IMR-90 (cell line): ENCODE data around the gene MICAL1. TPM values are rescaled to one million over a fixed set of nuclear protein-coding genes. Genes with fewer than 3 reads are reported as not detected.

Experiments
- ATAC-seq: fragments of 200-7000 bp; cut with Tn5 transposase; 2 replicates; pipeline ENCODE4 v1.9.1; 2020; ENCODE audit warnings: low read depth, mild to moderate bottlenecking, moderate library complexity
- BruUV-seq: library from RNA; stranded (reverse); fragments of 400-500 nt; replicated peaks from 2 replicates; lab custom pipeline; 2021; lab: Mats Ljungman, UMichigan
- CTCF ChIA-PET: fragments of 300-600 bp; formaldehyde crosslinking; extraction: SDS; loops from one replicate; lab custom pipeline; 2021; ENCODE audit warnings: antibody characterized with exemption; lab: Yijun Ruan, JAX
- POLR2A ChIA-PET: fragments of 300-600 bp; sonication (Branson Sonifier 250); formaldehyde crosslinking; loops from one replicate; lab custom pipeline; 2022; ENCODE audit warnings: antibody characterized with exemption; ENCODE audit not compliant: unreplicated experiment; lab: Charles Lee
- DNase-seq: peaks from one replicate; pipeline ENCODE4 v3.0.0; 2013
- H2AFZ ChIP-seq: replicated peaks from 2 replicates; pipeline ENCODE3; 2013; ENCODE audit warnings: low read length, mild to moderate bottlenecking; ENCODE audit not compliant: poor library complexity
- H2AK5ac ChIP-seq: 2 replicates; pipeline ENCODE4 v1.6.1; 2013; ENCODE audit warnings: low read depth, low read length, inconsistent platforms
- H2AK9ac ChIP-seq: replicated peaks from 2 replicates; pipeline ENCODE3; 2013; ENCODE audit warnings: mild to moderate bottlenecking, low read depth, low read length, moderate library complexity; ENCODE audit not compliant: poor library complexity
- H2BK120ac ChIP-seq: 2 replicates; pipeline ENCODE4 v1.6.1; 2013; ENCODE audit warnings: low read depth, low read length, inconsistent platforms
- H2BK15ac ChIP-seq: 3 replicates; pipeline ENCODE4 v1.6.1; 2013; ENCODE audit warnings: low read depth, low read length, inconsistent platforms
- H2BK20ac ChIP-seq: 2 replicates; pipeline ENCODE4 v1.6.1; 2013; ENCODE audit warnings: low read depth, mild to moderate bottlenecking, inconsistent platforms, low read length, moderate library complexity
- H2BK5ac ChIP-seq: 2 replicates; pipeline ENCODE4 v1.6.1; 2013; ENCODE audit warnings: mild to moderate bottlenecking, low read depth, low read length, inconsistent platforms; ENCODE audit not compliant: poor library complexity, severe bottlenecking
- H3K14ac ChIP-seq: replicated peaks from 2 replicates; pipeline ENCODE4 v1.6.1; 2013; ENCODE audit warnings: low read depth, low read length, inconsistent platforms
- H3K18ac ChIP-seq: 2 replicates; pipeline ENCODE4 v1.6.1; 2013; ENCODE audit warnings: low read depth, low read length, control low read depth
- H3K23ac ChIP-seq: 2 replicates; pipeline ENCODE4 v1.6.1; 2013; ENCODE audit warnings: low read depth, low read length, inconsistent platforms
- H3K27ac ChIP-seq: 2 replicates; pipeline ENCODE4 v1.5.1; 2013; ENCODE audit warnings: mild to moderate bottlenecking, control low read depth, low read length; ENCODE audit not compliant: insufficient read depth
- H3K27me3 ChIP-seq: 2 replicates; pipeline ENCODE4 v1.6.1; 2013; ENCODE audit warnings: low read length; ENCODE audit not compliant: control insufficient read depth, insufficient read depth
- H3K36me3 ChIP-seq: 2 replicates; pipeline ENCODE4 v1.6.1; 2013; ENCODE audit warnings: low read length, mixed read lengths; ENCODE audit not compliant: control insufficient read depth, insufficient read depth
- H3K4ac ChIP-seq: 2 replicates; pipeline ENCODE4 v1.6.1; 2013; ENCODE audit warnings: low read depth, low read length, inconsistent platforms
- H3K4me1 ChIP-seq: 2 replicates; pipeline ENCODE4 v1.6.1; 2013; ENCODE audit warnings: low read length, mixed read lengths; ENCODE audit not compliant: control insufficient read depth, insufficient read depth
- H3K4me2 ChIP-seq: 2 replicates; pipeline ENCODE4 v1.6.1; 2013; ENCODE audit warnings: low read depth, mild to moderate bottlenecking, control low read depth, low read length, moderate library complexity
- H3K4me3 ChIP-seq: 2 replicates; pipeline ENCODE4 v1.5.1; 2013; ENCODE audit warnings: low read depth, mild to moderate bottlenecking, control low read depth, low read length, moderate library complexity; ENCODE audit not compliant: insufficient read depth
- H3K56ac ChIP-seq: 2 replicates; pipeline ENCODE4 v1.6.1; 2013; ENCODE audit warnings: low read length, inconsistent platforms; ENCODE audit not compliant: insufficient read depth; ENCODE audit errors: extremely low read depth
- H3K79me1 ChIP-seq, 2 experiments: 2 replicates each; pipeline ENCODE4 v1.6.1; 2013; ENCODE audit warnings: low read length in 2 of 2, inconsistent platforms in 1 of 2, low read depth in 1 of 2
- H3K9ac ChIP-seq: 2 replicates; pipeline ENCODE4 v1.6.1; 2013; ENCODE audit warnings: low read depth, low read length, control low read depth
- H3K9me1 ChIP-seq: 2 replicates; pipeline ENCODE4 v1.6.1; 2013; ENCODE audit warnings: low read length, inconsistent platforms; ENCODE audit not compliant: insufficient read depth
- H3K9me3 ChIP-seq: 2 replicates; pipeline ENCODE4 v1.6.1; 2013; ENCODE audit warnings: low read length; ENCODE audit not compliant: control insufficient read depth, insufficient read depth
- H4K20me1 ChIP-seq: 2 replicates; pipeline ENCODE4 v1.6.1; 2013; ENCODE audit warnings: low read length, inconsistent platforms; ENCODE audit not compliant: insufficient read depth
- H4K5ac ChIP-seq: 2 replicates; pipeline ENCODE4 v1.6.1; 2013; ENCODE audit warnings: mild to moderate bottlenecking, low read depth, low read length, control low read depth
- H4K8ac ChIP-seq, 2 experiments: 2 replicates each; pipeline ENCODE4 v1.6.1; 2013; ENCODE audit warnings: low read depth in 2 of 2, low read length in 2 of 2, control low read depth in 1 of 2, inconsistent platforms in 1 of 2
- H4K91ac ChIP-seq: 2 replicates; pipeline ENCODE4 v1.6.1; 2013; ENCODE audit warnings: low read depth, low read length, inconsistent platforms; ENCODE audit not compliant: insufficient read depth
- BHLHE40 ChIP-seq: fragments of 150-350 bp; IDR thresholded peaks from 2 replicates; pipeline ENCODE4 v1.6.1; 2016; ENCODE audit warnings: mild to moderate bottlenecking, low read depth, low read length
- CHD1 ChIP-seq: IDR thresholded peaks from 2 replicates; pipeline ENCODE4 v1.6.1; 2012; ENCODE audit warnings: low read depth, low read length, improper control_type of control experiment
- CTCF ChIP-seq: conservative IDR thresholded peaks from 2 replicates; pipeline ENCODE4 v1.5.1; 2012; ENCODE audit warnings: mild to moderate bottlenecking, low read depth, low read length, improper control_type of control experiment
- ELK1 ChIP-seq: fragments of 150-350 bp; IDR thresholded peaks from 2 replicates; pipeline ENCODE4 v1.6.1; 2016; ENCODE audit warnings: low read depth, mild to moderate bottlenecking, low read length, moderate library complexity, borderline replicate concordance
- FOS ChIP-seq: fragments of 150-350 bp; IDR thresholded peaks from 2 replicates; pipeline ENCODE4 v1.6.1; 2016; ENCODE audit warnings: low read depth, low read length
- MAFK ChIP-seq: IDR thresholded peaks from 2 replicates; pipeline ENCODE4 v1.6.1; 2012; ENCODE audit warnings: low read depth, low read length, improper control_type of control experiment
- MXI1 ChIP-seq: IDR thresholded peaks from 2 replicates; pipeline ENCODE4 v1.6.1; 2012; ENCODE audit warnings: low read depth, mild to moderate bottlenecking, low read length, moderate library complexity, borderline replicate concordance
- NFE2L2 ChIP-seq: fragments of 150-350 bp; IDR thresholded peaks from 2 replicates; pipeline ENCODE4 v1.6.1; 2016; ENCODE audit warnings: low read depth, mild to moderate bottlenecking, low read length
- RAD21 ChIP-seq: IDR thresholded peaks from 2 replicates; pipeline ENCODE4 v1.6.1; 2012; ENCODE audit warnings: low read length, improper control_type of control experiment
- RCOR1 ChIP-seq: IDR thresholded peaks from 2 replicates; pipeline ENCODE4 v1.6.1; 2012; ENCODE audit warnings: mild to moderate bottlenecking, low read length, improper control_type of control experiment; ENCODE audit not compliant: insufficient replicate concordance
- RFX5 ChIP-seq: IDR thresholded peaks from 2 replicates; pipeline ENCODE4 v1.8.0; 2012; ENCODE audit warnings: low read depth, mild to moderate bottlenecking, low read length, moderate library complexity
- SMC3 ChIP-seq: fragments of 150-350 bp; IDR thresholded peaks from 2 replicates; pipeline ENCODE4 v1.6.1; 2016; ENCODE audit warnings: low read depth, mild to moderate bottlenecking, antibody characterized with exemption, low read length, moderate library complexity
- WGBS, 2 experiments: methylation state at CpG; one replicate each; pipeline versions ENCODE4 v1.1.5 to v1.1.7; 2013; ENCODE audit warnings: missing lambda C conversion rate in 2 of 2; ENCODE audit not compliant: insufficient read length in 1 of 2; ENCODE audit errors: extremely low coverage in 2 of 2; 5-methylcytosine and 5-hydroxymethylcytosine counted together
- dilution Hi-C: fragments of 300-500 bp; cut with HindIII; formaldehyde crosslinking; loops from one replicate; pipeline ENCODE4 v1.14.3; 2018; ENCODE audit warnings: low sequenced_read_pairs; ENCODE audit not compliant: unreplicated experiment
- in situ Hi-C: fragments of 300-500 bp; cut with MboI; formaldehyde crosslinking; loops from 3 replicates; pipeline ENCODE4 v1.14.3; 2019; ENCODE audit warnings: low sequenced_read_pairs, inconsistent platforms, mixed read lengths
- intact Hi-C: fragments of 100-400 bp; cut with micrococcal nuclease; formaldehyde crosslinking; loops from 2 replicates; pipeline ENCODE4 v1.10.0; 2022
- polyA plus RNA-seq, 3 experiments: library from polyadenylated mRNA; depleted of rRNA; stranded (reverse); fragments of >200 nt; gene quantifications; 2 replicates each; pipeline ENCODE4 v1.2.3, GENCODE V29; 2012; ENCODE audit warnings: low replicate concordance in 1 of 3
- total RNA-seq: library from RNA; depleted of rRNA; stranded (reverse); fragments of >200 nt; gene quantifications from 2 replicates; pipeline ENCODE4 v1.2.3, GENCODE V29; 2012

Gene MICAL1
- total and polyA plus RNA-seq, 2 of the 4 experiments (the other 2 are of a cell fraction) = 30.5 to 57.1 TPM

GRCh38 chr6:109456710-109457561 is 1.4 kb upstream of the MICAL1 start:
- no TSS peak for BruUV-seq
- Histone ChIP-seq H4K91ac (peak overlapping the region; percentile 75; the same call in 1 of the 2 replicates), H3K9ac (peak overlapping the region; percentile 47; the same call in 1 of the 2 replicates), H3K23ac (peak overlapping the region; percentile 70), H3K27ac (no peak overlapping the region), H3K4me1 (peaks cover 11% of the 10 kb centered on the region), H3K14ac (peak overlapping the region; percentile 17; the same call in 1 of the 2 replicates), H3K9me1 (peaks cover 12% of the 10 kb centered on the region), H2AFZ (peak overlapping the region; percentile 59), H2BK120ac (no peak overlapping the region), H3K4ac (peak overlapping the region; percentile 82), H4K5ac (no peak overlapping the region), H3K4me3 (peak overlapping the region; percentile 98; the same call in 1 of the 2 replicates), H3K79me1 (peaks cover 26 to 57% of the 10 kb centered on the region in 2 experiments), H4K20me1 (no peaks in the 10 kb centered on the region), H2BK20ac (no peak overlapping the region), H3K9me3 (no peaks in the 10 kb centered on the region), H2BK15ac (no peak overlapping the region), H3K4me2 (peak overlapping the region; percentile 86), H3K27me3 (no peaks in the 10 kb centered on the region), H4K8ac (peak overlapping the region; percentile 91 to 97; a peak in 2 of 4 replicates), H2AK9ac (peak overlapping the region; percentile 98), H2BK5ac (no peak overlapping the region), H3K36me3 (peaks cover 17% of the 10 kb centered on the region; the same call in 1 of the 2 replicates), H2AK5ac (peak overlapping the region; percentile 20), H3K56ac (no peak overlapping the region), H3K18ac (no peak overlapping the region)
- TF ChIP-seq RFX5 (no peak), RCOR1 (no peak), MAFK (no peak), RAD21 (no peak), CHD1 (no peak), MXI1 (no peak), SMC3 (no peak), BHLHE40 (no peak), FOS (no peak), CTCF (no peak), NFE2L2 (no peak), ELK1 (no peak)
- WGBS, 2 experiments = 68% methylated on average over 2 of the region's 16 CpGs; no CpG with 5 or more reads in 1 of the 2 experiments
- ChIA-PET CTCF (interaction anchor here (0.6 to 1.0 kb wide), 3 partner anchors 11 to 15 kb away, joined by 3 to 4 read pairs (median 3); no protein-coding TSS in a partner anchor), POLR2A (interaction anchor here (0.5 kb wide), 1 partner anchor 439 kb away, joined by 3 read pairs; no protein-coding TSS in a partner anchor)
- ATAC-seq = no peak
- dilution Hi-C loops (no loop called here), in situ Hi-C loops (no loop called here), intact Hi-C loops (no loop called here)
- peak; percentile 31 for DNase-seq
